ENCODE measurements around the gene ANKRD28. TPM values are rescaled to one million over a fixed set of nuclear protein-coding genes. Genes with fewer than 3 reads are reported as not detected.

The ANKRD28 gene
- total and polyA plus RNA-seq, 2 of the 8 experiments (the other 6 are each of a cell fraction or from before 2014, with no cell fraction given) = 39.1 to 61.7 TPM

DNA sequence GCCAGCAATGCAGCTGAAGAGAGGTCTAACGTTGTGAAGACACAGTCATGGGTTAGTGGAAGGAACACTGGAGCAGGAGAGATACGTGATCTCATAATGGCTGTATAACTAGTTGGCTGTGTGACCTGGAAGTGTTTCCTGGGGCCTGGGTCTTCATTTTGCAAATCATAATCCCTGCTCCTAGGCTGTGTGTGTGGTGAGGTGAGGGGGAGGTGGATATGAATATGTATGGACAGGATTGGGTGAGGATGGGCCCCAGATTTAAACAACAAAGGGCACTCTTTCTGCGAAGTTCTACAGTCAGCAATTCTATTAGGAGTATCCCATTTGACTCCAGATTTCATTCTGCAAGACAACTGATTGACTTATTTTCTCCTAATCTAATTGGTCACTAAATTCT, 41.3 kb downstream of the ANKRD28 start (continued):
- TF ChIP-seq, protein P1, sequence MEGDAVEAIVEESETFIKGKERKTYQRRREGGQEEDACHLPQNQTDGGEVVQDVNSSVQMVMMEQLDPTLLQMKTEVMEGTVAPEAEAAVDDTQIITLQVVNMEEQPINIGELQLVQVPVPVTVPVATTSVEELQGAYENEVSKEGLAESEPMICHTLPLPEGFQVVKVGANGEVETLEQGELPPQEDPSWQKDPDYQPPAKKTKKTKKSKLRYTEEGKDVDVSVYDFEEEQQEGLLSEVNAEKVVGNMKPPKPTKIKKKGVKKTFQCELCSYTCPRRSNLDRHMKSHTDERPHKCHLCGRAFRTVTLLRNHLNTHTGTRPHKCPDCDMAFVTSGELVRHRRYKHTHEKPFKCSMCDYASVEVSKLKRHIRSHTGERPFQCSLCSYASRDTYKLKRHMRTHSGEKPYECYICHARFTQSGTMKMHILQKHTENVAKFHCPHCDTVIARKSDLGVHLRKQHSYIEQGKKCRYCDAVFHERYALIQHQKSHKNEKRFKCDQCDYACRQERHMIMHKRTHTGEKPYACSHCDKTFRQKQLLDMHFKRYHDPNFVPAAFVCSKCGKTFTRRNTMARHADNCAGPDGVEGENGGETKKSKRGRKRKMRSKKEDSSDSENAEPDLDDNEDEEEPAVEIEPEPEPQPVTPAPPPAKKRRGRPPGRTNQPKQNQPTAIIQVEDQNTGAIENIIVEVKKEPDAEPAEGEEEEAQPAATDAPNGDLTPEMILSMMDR (IDR thresholded peaks at IDR 0.05; ENCODE audit: control extremely low read depth in 1 of 3, insufficient read depth in 1 of 3, low read depth in 1 of 3, low read length in 3 of 3) = no peak
- no peak for TF ChIP-seq ZNF274 (IDR thresholded peaks at IDR 0.05; ENCODE audit: borderline replicate concordance, extremely low read depth, low read length)
- TF ChIP-seq SAP30 (IDR thresholded peaks at IDR 0.05; ENCODE audit: insufficient read depth, insufficient replicate concordance, low read length) = no peak
- TF ChIP-seq CTBP2 (IDR thresholded peaks at IDR 0.05; ENCODE audit: borderline replicate concordance, insufficient read depth, insufficient read length, low read length) = no peak
